GM21723 (cell line): ENCODE data around the gene RPL29.

ENCODE experiments used
- ATAC-seq: cut with Tn5 transposase; IDR thresholded peaks from one replicate; pipeline ENCODE4 v1.9.1; 2021; ENCODE audit warnings: mild to moderate bottlenecking, moderate library complexity; ENCODE audit not compliant: unreplicated experiment

The RPL29 gene

DNA sequence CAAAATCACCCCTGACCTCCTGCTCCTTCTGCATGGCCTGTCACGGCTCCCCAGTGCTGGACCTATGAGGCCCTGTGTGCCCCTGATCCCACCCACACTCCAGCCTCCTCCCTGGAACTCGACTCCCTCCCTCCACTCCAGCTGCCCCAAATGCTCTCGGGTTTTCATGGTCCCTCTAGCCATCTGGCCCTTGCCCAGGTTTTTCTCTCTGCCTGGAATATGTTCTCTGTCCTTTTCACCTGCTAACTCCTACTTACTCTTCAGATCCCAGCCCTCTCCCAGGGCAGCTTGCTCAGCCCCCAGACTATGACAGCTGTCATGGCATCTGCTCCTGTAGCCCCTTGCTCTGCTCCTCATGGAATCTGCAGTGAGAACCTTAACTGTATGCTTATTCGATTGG, 30.3 kb upstream of the RPL29 start:
- no peak for ATAC-seq

DNA sequence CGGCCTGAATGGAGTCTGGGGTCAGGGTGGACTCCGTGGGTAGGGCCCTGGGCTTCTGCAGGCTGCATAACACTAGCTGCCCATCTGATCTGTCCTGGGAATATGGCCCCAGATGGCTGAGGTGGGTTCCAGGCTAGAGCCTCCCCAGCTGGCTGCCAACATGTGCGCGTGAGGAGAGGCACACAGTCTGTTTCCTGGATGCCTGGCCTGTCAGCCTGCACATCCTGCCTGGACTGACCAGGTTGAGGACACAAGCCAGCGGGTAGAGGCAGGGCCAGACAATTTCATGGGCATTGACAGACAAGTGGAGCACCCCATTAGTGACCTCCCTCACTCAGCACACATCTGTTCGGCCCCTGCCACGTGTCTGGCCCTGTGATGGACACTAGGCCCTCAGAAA, 29.8 kb upstream of the RPL29 start:
- no peak for ATAC-seq

DNA sequence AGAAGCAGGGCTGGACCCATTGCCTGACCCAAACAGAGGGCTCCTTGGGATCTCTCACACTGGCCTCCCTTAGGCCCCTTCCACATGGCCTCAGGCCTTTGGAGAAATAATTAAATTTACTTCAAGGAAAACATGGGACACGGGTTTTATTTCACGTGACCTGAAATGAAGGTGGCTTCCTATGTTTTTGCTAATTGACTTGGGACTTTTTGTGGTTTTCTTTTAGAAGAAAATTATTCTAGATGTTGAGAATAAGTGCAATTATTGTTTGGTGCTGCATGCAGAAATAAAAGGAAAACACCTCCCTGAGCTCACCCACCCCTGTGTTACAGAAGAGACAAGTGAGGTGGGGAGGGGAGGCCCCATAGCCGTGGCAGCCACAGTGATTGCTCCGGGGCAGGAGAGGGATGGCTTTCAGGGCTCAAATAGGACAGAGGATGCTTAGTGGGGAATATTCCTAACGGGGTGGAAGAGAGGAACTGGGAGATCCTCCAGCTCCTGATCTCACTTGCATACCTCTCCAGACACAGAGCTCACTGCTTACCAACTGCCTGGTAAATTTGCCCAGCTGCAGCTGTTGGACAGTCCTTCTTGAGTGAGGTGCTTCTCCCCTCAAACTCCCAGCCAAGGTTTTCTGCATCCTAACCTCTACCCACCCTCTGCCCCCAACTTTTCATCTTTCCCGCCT, 29.2 kb upstream of the RPL29 start:
- no peak for ATAC-seq

DNA sequence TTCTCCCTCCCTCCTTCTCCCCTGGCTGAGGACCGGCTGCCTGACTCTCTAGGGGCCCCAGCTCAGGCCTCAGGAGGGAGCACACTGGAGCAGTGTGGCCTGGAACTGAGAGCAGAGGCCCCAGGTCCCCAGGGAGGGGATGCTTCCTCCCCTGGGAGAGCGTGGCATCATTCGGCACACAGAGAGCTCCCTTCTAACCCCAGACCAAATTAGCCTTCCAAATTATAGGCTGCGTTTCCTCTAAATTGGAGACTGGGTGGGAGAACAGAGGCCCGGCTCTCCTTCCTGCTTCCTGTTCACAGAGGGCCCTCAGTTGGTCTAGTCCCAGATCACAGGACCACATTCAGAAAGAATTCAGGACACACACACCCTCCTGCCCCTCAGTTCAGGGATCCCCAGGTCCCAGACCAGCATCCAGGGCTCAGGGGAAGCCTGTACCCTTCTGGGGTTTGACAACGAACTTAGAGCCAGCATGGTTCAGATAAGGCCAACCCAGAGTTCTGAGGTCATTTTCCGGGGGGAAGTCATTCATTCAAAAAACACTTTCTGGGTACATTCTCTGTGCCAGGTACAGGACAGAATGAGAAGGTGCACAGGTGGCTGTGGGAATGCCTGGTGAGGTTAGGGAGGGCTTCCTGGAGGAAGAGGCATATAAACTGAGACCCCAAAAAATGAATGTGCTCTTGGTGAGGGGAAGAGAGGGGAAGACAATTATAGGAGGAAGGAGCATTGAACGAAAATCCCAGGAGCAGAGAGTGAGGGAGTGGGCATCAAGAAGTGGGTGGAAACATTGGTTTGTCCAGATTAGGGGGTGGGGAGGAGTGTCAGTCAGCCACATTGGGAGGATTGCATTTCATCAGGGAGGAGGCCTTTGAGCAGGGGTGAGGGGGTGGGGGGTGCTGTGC, 28.4 kb upstream of the RPL29 start:
- ATAC-seq = peak; percentile 65

DNA sequence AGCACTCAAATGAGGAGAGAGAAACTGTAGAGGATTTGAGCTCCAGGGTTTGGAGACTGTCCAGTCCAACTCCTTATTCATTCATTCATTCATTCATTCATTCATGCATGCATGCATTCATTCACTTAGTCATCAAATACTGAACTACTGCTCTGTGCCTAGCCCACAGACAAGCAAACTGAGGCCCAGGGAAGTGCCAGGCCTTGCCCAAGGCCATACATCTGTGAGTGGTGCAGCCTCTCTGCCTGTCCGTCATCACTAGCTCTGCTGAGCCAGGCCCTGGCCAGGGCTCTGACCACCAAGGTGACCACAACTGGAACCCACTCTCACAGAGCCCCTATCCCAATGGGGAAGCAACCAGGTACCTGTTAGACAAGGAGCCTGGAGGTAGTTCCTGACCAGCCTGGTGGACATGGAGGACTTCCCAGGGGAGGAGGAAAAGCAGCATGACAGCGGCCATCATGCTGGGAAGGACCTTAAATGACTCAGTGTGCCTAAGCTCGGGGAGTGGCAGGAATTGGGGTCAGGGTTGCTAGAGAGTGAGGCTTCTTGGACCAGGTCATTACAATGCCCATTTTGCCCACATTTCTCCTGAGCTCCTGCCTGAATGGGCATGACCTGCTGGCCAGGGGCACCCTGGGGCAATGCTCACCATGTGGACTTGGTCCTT, 27.5 kb upstream of the RPL29 start:
- ATAC-seq = no peak

DNA sequence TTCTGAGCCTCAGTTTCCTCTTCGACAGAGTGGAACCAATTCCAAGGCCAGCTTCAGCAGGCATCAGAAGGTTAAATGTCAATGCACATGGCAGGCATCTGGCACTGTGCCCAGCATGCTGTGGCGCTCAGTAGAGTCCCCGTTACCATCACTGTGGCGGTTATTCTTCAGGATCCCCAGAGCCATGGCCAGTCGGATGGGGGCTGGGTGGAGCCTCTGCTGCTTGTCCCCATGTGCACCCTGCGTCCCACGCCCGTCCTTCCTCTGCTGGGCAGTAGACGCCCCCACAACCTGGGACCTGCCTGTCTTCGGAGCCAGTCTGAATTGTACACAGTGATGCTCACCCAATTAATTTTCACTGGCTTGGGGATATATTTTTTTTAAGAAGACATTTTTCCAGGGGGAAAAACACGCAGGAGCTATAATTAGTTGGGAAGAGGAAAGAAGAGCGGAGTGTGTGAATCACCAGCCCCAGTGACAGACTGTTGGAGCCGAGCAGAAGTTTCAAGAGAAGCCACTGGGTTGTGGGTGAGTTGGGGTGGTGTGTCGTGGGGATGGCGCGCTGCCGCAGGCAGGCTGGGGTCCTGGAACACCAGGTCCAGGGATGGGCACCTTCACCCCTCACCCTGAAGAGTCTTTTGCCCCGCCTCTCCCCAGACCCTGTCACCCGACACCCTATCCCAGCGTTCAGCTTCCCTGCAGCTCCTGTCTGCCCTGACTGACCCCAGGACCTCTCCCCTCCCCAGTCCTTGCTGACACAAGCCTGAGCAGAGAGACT, 26.8 kb upstream of the RPL29 start:
- no peak for ATAC-seq

DNA sequence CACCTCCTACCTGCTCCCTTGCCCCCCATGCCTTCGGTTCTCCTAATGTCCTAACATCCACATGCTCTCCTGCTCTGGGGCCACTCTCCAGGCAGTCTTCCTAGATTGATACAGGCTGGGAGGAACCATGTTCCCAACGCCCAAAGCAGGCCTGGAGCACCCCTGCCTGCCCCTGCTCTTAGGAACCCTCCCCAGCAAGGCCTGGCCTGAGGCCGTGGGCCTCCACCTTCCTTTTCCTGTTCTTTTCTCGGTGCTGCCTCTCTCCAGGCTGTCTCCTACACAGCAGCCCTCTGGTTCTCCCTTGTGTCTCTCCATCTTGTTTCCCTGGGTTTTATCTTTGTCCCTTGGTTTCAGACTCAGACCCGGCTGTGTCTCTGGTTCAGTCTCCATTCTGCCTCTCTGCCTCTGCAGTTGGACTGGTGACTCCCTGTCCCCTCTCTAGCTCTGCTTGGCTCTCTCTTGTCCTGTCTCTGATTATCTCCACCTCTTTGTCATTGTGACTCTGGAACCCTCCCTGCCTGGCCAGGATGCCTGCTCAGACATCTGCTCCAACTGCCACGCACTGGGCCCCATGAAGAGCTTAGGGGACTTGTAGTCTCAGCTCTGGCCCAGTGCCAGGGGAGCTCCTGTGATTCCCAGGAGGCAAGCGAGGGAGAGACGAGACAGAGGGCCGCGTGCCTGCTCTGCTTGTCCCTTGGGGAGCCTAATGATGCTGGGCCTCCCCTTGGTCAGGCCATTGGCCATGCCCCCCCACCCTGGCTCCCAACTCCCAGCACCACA, 26.0 kb upstream of the RPL29 start:
- ATAC-seq = no peak

DNA sequence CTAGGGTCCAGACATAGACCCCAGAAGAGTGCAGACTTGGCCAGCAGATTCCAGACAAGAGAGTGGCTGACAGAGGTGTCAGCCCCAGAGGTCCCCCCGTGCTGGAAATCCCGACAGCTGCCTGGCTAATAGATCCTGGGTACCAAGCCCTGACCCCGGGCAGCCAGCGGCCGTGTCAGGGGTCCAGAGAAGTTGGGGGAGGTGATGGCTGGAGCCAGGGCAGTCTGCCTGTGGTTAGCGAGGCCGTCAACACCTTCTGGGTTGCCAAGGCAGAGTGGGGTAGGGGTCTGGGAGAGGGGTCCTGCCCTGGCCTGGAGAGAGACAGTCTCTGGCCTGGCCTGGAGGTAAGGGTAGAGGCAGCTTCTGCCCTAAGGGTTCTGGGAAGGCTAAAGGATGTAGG, 25.1 kb upstream of the RPL29 start:
- no peak for ATAC-seq

DNA sequence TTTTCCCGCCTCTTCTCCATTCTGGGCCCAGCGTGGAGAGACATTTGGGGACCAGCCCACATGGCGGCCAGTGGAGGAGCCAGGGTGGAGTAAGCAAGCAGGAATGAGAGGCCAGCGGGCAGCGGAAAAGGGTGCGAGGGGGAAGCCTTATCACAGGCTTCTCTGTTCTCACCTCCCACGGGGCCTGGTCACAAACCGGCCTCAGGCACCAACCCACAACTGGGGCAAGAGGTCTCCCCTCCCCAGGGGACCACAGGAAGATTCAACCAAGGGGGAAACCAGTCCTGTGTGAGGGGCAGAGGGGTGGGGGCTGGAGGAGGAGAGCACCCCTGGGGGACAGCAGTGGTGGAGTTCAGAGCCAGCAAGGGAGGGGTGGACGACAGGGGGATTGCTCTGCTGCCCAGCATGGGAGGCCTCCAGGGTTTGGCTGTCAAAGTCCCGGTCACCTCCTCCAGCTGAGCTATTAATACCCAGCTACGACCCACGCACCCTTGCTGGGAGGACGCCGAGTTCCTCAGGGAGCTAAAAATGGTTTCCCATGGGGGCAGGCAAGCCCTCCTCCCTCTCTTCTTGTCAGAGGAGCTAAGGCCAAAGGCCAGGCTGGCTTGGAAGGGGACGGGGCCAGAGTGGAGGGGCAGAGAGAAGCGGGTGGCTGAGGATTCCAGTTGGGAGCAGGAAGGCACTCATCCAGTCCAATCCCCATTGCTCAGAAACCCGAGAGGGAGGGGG, 23.8 kb upstream of the RPL29 start:
- ATAC-seq = no peak

DNA sequence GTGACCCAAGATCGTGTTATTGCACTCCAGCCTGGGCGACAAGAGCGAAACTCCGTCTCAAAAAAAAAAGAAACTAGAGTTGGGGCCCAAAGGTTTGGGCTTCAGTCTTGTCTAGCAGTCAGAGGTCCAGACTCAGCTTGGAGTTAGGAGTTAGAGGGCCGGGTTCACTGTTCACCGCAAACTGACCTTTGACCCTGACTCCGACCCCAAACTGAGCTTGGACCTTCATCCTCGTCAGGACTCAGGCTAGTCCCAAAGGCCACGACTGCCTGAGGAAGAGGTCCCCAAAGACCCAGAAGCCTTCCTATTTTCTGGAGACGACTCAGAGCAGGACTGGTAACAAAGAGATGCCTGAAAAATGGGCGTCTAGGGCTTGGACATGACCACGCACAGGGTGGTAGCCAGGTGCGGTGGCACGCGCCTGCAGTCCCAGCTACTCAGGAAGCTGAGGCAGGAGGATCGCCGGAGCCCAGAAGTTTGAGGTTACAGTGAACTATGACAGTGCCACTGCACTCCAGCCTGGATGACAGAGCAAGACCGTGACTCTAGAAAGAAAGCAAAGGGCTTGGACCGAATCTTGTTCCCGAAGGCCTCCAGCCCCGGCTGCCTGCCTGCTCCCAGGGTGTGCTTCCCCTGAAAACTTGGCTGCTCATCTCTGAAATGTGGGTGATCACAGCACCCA, 22.8 kb upstream of the RPL29 start:
- no peak for ATAC-seq

DNA sequence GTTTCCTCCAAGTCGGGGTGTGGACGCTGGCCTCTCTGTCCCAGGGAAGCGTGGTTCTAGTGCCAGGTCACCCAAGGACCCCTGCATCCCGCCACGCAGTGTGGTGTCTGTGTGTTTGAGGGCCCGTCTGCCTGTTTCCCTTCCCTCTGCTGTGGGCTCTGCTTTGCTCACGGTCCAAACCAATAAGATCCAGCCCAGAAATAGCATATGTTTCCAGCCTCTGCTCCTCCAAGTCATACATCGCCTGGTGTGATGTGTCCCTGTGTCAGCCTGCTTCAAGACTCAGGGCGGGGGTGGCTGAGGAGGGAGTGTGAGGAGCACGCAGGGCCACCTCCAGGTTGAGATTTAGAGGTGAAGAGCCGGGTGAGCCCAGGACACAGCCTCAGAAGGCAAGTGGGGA, 21.9 kb upstream of the RPL29 start:
- no peak for ATAC-seq

DNA sequence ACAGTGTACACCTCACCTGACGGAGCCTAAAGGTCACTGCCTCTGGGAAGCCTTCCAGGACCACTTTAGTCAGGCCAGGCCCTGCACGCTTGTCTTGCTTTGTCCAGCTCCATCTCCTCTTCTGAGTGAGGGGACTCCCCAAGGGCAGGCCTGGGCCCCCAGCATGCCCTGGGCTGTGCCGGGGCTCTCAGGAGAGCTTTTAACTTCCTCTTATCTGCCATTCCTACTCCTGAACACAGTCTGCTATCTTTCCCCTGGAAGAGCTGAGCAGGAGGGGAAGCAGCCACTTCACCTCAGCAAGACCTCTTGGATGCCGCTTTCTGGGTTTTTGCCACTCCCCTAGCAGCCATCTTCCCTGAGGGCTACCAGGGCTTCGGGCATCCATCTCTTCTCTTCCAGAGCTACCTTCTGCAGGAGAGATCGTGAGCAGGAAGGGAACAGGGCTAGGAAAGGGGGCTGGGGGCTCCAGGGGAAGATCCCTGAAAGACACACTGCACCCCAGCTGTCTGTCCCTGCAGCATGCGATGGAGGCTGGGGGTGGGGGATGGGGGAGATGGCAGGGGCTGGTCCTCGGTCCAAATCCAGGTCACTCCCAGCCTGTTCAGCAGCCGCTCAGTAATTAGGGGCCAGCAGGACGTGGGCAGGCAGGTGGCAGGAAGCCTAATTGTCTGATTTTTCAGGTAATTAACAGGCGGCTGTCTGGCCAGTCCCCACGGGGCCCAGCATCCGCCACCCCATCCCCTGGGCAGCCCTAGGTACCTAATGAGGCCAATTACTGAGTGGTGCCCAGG, 19.9 kb upstream of the RPL29 start:
- ATAC-seq = no peak

DNA sequence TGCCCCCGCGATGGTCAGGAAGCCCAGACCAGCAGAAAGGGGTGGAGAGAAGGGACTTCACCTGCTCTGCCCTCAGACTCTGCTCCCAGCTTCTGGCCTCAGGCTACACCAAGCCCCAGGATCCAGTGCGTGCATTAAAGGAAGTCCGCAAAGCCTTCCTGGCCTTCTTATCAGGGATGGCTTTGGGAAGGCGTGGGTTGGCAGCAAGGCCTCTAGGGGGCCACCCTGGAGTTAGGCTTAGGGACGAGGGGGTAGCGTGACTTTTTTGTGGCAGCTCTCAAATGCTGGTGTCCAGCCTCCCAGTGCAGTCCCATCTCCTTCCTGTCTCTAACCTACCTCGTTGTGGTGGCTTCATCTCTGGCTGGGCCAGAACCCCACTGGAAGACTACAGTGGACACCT, 18.9 kb upstream of the RPL29 start:
- no peak for ATAC-seq

DNA sequence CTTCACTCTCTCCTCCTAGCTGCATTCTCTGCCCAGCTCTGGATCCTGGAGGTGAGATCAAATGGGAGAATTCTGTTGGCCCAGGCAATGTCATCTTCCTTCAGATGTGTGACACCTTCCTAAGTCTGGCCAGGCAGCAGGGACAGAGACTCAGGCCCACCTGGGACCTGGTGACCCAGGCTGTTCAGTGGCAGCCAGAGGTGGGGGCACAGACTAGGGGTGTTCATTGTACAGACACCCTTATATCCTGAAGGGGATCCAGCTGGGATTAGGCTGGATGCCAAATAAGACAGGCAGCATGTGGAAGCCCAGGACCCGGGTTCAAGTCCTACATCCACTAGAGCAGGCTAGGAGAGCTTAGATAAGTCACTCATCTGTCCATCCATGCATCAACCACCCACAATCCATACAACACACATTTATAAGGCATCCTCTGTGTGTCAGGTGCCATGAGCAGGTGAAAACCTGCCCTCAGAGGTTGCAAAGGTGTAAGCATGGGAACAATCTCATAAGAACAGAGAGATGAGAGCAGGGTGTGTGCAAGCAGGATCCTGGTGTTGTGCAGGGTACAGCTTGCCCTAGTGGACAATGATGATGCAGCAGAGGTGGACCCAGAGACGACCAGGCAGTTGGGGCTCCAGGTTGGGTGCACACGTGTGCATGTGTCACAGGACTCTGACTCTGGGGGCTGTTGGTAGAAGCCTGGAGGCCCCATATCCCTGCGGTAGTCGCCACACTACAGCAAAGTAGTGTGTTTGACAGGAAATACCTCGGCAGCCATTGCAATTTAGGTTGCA, 18.3 kb upstream of the RPL29 start:
- ATAC-seq = no peak

DNA sequence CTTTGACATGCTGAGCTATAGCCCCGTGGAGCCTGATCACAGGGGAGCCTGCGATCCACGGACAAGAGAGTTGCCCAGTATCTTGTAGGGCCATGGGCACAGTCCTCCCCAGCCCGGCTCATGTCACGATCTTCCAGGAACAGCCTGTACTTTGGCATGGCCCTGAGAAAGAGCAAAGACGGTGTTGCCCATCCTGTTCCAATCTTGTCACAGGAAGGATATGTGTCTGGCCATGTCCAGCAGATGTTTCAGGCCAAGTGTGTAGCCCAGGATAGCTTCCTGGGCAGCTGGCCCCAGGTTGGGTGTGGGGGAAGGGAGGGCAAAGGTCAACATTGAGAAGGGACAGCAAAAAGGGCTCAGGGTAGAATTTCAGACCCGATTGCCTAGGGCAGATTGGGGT, 17.0 kb upstream of the RPL29 start:
- no peak for ATAC-seq

DNA sequence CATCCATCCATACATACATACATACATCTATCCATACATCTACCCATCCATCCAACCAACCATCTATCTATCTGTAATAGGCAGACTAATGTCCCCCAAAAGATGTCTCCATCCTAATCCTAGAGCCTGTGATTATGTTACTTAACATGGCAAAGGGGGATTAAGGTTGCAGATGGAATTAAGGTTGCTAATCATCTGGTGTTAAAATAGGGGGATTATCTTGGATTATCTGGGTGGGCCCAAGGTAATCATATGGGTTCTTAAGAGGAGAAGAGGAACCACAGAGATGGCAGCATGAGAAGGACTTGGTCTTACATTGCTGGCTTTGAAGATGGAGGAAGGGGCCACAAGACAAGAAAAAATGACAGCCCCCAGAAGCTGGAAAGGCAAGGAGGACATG, 14.7 kb upstream of the RPL29 start:
- no peak for ATAC-seq

DNA sequence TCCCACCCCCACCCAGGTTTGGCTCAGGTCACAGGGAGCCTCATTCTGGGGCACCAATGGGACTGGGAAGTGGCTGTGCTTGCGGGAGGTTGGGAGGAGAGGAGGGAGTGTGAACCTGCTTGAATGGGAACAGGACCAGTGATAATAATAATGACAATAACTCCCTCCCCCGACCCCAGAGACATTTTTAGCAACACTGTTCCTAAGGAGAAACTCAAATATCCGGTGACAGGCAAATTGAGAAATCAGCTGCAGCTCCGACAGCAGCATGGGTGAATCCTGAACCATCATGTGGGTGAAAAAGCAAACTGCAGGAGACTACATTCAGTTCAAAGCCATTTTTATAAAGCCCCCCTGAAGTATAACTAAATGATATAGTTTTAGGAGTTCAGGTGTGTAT, 11.6 kb upstream of the RPL29 start:
- no peak for ATAC-seq

DNA sequence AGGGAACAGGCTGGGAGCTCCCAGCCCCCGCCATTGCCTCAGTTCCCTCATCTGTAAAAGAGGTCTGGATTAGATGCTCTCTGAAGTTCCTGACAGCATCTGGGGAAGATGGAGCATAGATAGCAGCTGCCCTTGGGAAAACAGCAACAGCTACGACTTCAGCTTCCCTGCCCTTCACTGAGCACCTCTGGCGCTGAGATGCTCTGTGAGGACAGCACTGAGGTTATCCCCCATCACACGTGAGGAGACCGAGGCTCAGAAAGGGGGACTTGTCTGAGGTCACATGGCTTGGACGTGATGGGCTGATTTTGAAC, 11.1 kb upstream of the RPL29 start:
- ATAC-seq = no peak
